ENCODE data around the gene FILIP1.

GRCh38 chr6:75278474-75279077 lies 215.0 kb downstream of the FILIP1 start:
- TF ChIP-seq CTCF (IDR thresholded peaks at IDR 0.05) (no peak), POLR2AphosphoS5 (IDR thresholded peaks at IDR 0.05; ENCODE audit: insufficient read depth in 1 of 2, low read depth in 1 of 2) (no peak)
